Measurements from ENCODE around the gene CERS4.
A peak's percentile ranks its signal among the peaks of the same experiment; 100 is the strongest.

Gene CERS4

GRCh38 chr19:8307400-8307964 lies 98.3 kb downstream of the CERS4 start:
- H3K9me3 ChIP-seq (ENCODE audit: control insufficient read depth, low read length) = no peaks in the 10 kb centered on the region
- H3K4me3 ChIP-seq (ENCODE audit: low read length) = peak overlapping the region; percentile 27
- H3K36me3 ChIP-seq (ENCODE audit: control insufficient read depth, insufficient read depth, low read length) = no peaks in the 10 kb centered on the region
- peak overlapping the region; percentile 41 for H3K9ac ChIP-seq (ENCODE audit: low read length)
- no peaks in the 10 kb centered on the region for H3K27me3 ChIP-seq (ENCODE audit: control insufficient read depth, insufficient read depth, low read length)
- peaks cover 36% of the 10 kb centered on the region for H3K4me1 ChIP-seq (ENCODE audit: control insufficient read depth, insufficient read depth, low read length)

GRCh38 chr19:8307965-8308866 lies 99.0 kb downstream of the CERS4 start, which contains the start of gene CD320:
TSS of gene CD320 (minus strand) at chr19:8308358. CDS start at chr19:8308290, 68 bp downstream.
- peaks cover 36% of the 10 kb centered on the region for H3K4me1 ChIP-seq (ENCODE audit: control insufficient read depth, insufficient read depth, low read length)

GRCh38 chr19:8308891-8309291 lies 99.7 kb downstream of the CERS4 start:
- H3K4me1 ChIP-seq (ENCODE audit: control insufficient read depth, insufficient read depth, low read length) = peaks cover 36% of the 10 kb centered on the region

More at GRCh38 chr19:8307965-8308866, 99.0 kb downstream of the CERS4 start, which contains the start of gene CD320:
- Histone ChIP-seq H3K9ac (ENCODE audit: low read length) (peak within 1 kb of the TSS; percentile 41), H3K36me3 (ENCODE audit: control insufficient read depth, insufficient read depth, low read length) (no peaks in the 10 kb centered on the region), H3K27me3 (ENCODE audit: control insufficient read depth, insufficient read depth, low read length) (no peaks in the 10 kb centered on the region), H3K9me3 (ENCODE audit: control insufficient read depth, low read length) (no peaks in the 10 kb centered on the region), H3K4me3 (ENCODE audit: low read length) (peak within 1 kb of the TSS; percentile 27)

DNA sequence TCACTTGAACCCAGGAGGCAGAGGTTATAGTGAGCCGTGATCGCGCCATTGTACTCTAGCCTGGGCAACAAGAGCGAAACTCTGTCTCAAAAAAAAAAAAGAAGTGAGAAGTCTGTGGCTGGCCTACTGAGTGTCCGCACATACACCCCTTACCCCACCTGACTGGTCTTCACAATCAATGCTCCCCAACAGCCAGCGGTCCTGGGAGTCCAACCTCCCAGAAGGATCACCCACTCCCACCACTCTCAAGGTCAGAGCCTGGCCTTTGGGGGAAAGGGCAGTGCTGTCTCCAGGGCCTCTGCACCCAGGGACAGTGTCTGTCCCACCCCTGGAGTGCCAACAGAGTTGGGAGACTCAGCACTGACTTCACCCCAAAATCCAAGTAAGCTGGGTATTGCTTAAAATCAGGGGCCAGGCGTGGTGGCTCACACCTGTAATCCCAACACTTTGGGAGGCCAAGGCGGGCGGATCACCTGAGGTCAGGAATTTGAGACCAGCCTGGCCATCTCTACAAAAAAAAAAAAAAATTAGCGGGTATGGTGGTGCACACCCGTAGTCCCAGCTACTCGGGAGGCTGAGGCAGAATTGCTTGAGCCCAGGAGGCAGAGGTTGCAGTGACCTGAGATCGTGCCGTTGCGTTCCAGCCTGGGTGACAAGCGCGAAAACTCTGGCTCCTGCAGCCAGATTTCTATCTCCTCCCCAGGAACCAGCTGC lies 101.3 kb downstream of the CERS4 start:
- H3K4me3 ChIP-seq (ENCODE audit: low read length) = no peak overlapping the region
- H3K9me3 ChIP-seq (ENCODE audit: control insufficient read depth, low read length) = no peaks in the 10 kb centered on the region
- peaks cover 36% of the 10 kb centered on the region for H3K4me1 ChIP-seq (ENCODE audit: control insufficient read depth, insufficient read depth, low read length)
- no peak overlapping the region for H3K9ac ChIP-seq (ENCODE audit: low read length)
- no peaks in the 10 kb centered on the region for H3K27me3 ChIP-seq (ENCODE audit: control insufficient read depth, insufficient read depth, low read length)
- no peaks in the 10 kb centered on the region for H3K36me3 ChIP-seq (ENCODE audit: control insufficient read depth, insufficient read depth, low read length)

More at GRCh38 chr19:8308891-8309291, 99.7 kb downstream of the CERS4 start:
- H3K9me3 ChIP-seq (ENCODE audit: control insufficient read depth, low read length) = no peaks in the 10 kb centered on the region
- H3K9ac ChIP-seq (ENCODE audit: low read length) = no peak overlapping the region
- no peaks in the 10 kb centered on the region for H3K27me3 ChIP-seq (ENCODE audit: control insufficient read depth, insufficient read depth, low read length)
- H3K36me3 ChIP-seq (ENCODE audit: control insufficient read depth, insufficient read depth, low read length) = no peaks in the 10 kb centered on the region
- H3K4me3 ChIP-seq (ENCODE audit: low read length) = no peak overlapping the region

DNA sequence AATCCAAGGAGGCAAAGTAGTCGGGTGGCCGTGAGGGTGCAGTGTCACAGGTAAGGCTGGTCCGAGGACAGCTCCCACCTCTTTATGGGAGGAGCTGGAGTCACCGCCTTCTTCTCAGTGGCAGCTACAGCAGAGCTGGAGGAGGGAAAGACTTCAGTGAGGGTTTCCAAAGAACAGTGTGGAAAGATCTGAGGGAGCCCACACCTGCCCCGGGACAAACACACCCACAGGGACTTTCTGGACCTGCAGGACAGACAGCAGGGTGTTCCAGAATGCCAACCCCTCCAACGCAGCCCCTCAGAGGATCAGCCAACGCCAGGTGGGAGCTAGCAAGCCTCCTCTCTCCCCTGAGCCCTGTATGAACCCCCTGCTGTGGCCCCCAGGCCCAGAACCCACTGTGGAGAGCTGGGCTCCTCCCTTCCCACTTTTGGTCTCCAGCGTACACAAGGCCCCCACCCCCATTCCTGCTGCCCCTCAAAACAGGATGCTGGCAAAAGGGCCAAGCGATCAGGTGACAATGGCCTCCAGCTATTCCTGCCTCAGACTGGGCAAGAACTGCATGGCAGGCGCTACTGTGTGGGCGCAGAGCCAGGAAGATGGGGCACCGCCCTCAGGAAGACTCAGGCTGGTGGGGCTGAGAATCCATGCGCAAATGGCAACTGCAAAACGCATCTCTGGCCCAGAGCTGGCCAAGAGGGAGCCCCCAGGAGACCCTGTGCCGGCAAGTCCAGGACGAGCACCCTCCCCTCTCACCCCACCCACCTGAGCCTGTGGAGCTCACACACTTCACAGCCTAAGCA lies 102.5 kb downstream of the CERS4 start:
- H3K4me3 ChIP-seq (ENCODE audit: low read length) = no peak overlapping the region
- H3K4me1 ChIP-seq (ENCODE audit: control insufficient read depth, insufficient read depth, low read length) = peaks cover 31% of the 10 kb centered on the region
- H3K27me3 ChIP-seq (ENCODE audit: control insufficient read depth, insufficient read depth, low read length) = no peaks in the 10 kb centered on the region
- no peaks in the 10 kb centered on the region for H3K36me3 ChIP-seq (ENCODE audit: control insufficient read depth, insufficient read depth, low read length)
- peak overlapping the region; percentile 28 for H3K9ac ChIP-seq (ENCODE audit: low read length)
- H3K9me3 ChIP-seq (ENCODE audit: control insufficient read depth, low read length) = no peaks in the 10 kb centered on the region
